GM23248 (cell line): ENCODE results near the gene UBXN1. TPM values are rescaled to one million over a fixed set of nuclear protein-coding genes. Genes with fewer than 3 reads are reported as not detected.
"Not testable (repeated sequence)": the region's sequence is repeated elsewhere in the genome, so short reads cannot be mapped to it uniquely, and the experiment has no call there.

Experiments
- DNase-seq: peaks from one replicate; pipeline ENCODE4 v3.0.0-alpha.2; 2015
- H2AFZ ChIP-seq: fragments of 200-600 bp; sonication (generic); 2 replicates; pipeline ENCODE4 v1.6.1; 2016; ENCODE audit warnings: antibody characterized with exemption
- H3F3A ChIP-seq: fragments of 200-600 bp; sonication (generic); 2 replicates; pipeline ENCODE4 v1.6.1; 2016; ENCODE audit warnings: mild to moderate bottlenecking, antibody characterized with exemption, mixed run types; ENCODE audit not compliant: insufficient read depth
- H3K27ac ChIP-seq: fragments of 200-600 bp; sonication (generic); 2 replicates; pipeline ENCODE4 v1.5.1; 2016; ENCODE audit warnings: mild to moderate bottlenecking
- H3K27me3 ChIP-seq: fragments of 200-600 bp; sonication (generic); replicated peaks from 2 replicates; pipeline ENCODE4 v1.6.1; 2016; ENCODE audit warnings: mild to moderate bottlenecking; ENCODE audit not compliant: insufficient read depth
- H3K36me3 ChIP-seq: fragments of 200-600 bp; sonication (generic); 2 replicates; pipeline ENCODE4 v1.6.1; 2016; ENCODE audit warnings: low read depth, mild to moderate bottlenecking
- H3K4me1 ChIP-seq: fragments of 200-600 bp; sonication (generic); 2 replicates; pipeline ENCODE4 v1.6.1; 2016; ENCODE audit warnings: mild to moderate bottlenecking; ENCODE audit not compliant: insufficient read depth
- H3K4me2 ChIP-seq: fragments of 200-600 bp; sonication (generic); one replicate; pipeline ENCODE4 v1.6.1; 2016; ENCODE audit warnings: mild to moderate bottlenecking; ENCODE audit not compliant: unreplicated experiment
- H3K4me3 ChIP-seq: fragments of 200-600 bp; sonication (generic); 2 replicates; pipeline ENCODE4 v1.5.1; 2016; ENCODE audit warnings: mild to moderate bottlenecking
- H3K79me2 ChIP-seq: fragments of 200-600 bp; sonication (generic); 2 replicates; pipeline ENCODE4 v1.6.1; 2016; ENCODE audit warnings: mild to moderate bottlenecking; ENCODE audit not compliant: insufficient read depth
- H3K9ac ChIP-seq: fragments of 200-600 bp; sonication (generic); 2 replicates; pipeline ENCODE4 v1.6.1; 2016; ENCODE audit warnings: mild to moderate bottlenecking
- H3K9me2 ChIP-seq: fragments of 200-600 bp; sonication (generic); 2 replicates; pipeline ENCODE4 v1.6.1; 2016; ENCODE audit warnings: mixed run types, mild to moderate bottlenecking, moderate library complexity; ENCODE audit not compliant: insufficient read depth
- H3K9me3 ChIP-seq: fragments of 200-600 bp; sonication (generic); one replicate; pipeline ENCODE4 v1.6.1; 2017; ENCODE audit warnings: low read depth
- H4K20me1 ChIP-seq: fragments of 200-600 bp; sonication (generic); 2 replicates; pipeline ENCODE4 v1.6.0; 2016; ENCODE audit not compliant: insufficient read depth
- EZH2 ChIP-seq: fragments of 200-600 bp; sonication (generic); IDR thresholded peaks from 2 replicates; pipeline ENCODE4 v1.6.1; 2018; ENCODE audit warnings: antibody characterized with exemption, mild to moderate bottlenecking; ENCODE audit not compliant: insufficient read depth, poor library complexity, severe bottlenecking
- EZH2phosphoT487 ChIP-seq: fragments of 200-600 bp; sonication (generic); IDR thresholded peaks from 2 replicates; pipeline ENCODE4 v1.6.1; 2018; ENCODE audit warnings: antibody characterized with exemption, moderate library complexity, mild to moderate bottlenecking, low read depth; ENCODE audit not compliant: insufficient read depth
- WGBS, 2 experiments: methylation state at CpG; one replicate each; pipeline ENCODE4 v1.1.6; 2015 to 2017; ENCODE audit warnings: low lambda C conversion rate in 2 of 2, low coverage in 1 of 2; ENCODE audit errors: missing lambda C conversion rate in 2 of 2; 5-methylcytosine and 5-hydroxymethylcytosine counted together
- in situ Hi-C: fragments of 300-500 bp; cut with MboI; formaldehyde crosslinking; loops from 2 replicates; pipeline ENCODE4 v1.15.0; 2020
- polyA plus RNA-seq: library from polyadenylated mRNA; unstranded; fragments of >200 nt; fragmentation: Nextera tagmentation; extraction: Ambion mirVana; gene quantifications from 2 replicates; pipeline ENCODE4 v1.2.1, GENCODE V29; 2016
- total RNA-seq: library from RNA; depleted of rRNA; stranded (reverse); fragments of >200 nt; shearing (Covaris generic); gene quantifications from 2 replicates; pipeline ENCODE4 v1.2.3, GENCODE V29; 2014

UBXN1 gene
- total and polyA plus RNA-seq, 2 experiments from 2014 or later: 85.3 to 135 TPM

DNA sequence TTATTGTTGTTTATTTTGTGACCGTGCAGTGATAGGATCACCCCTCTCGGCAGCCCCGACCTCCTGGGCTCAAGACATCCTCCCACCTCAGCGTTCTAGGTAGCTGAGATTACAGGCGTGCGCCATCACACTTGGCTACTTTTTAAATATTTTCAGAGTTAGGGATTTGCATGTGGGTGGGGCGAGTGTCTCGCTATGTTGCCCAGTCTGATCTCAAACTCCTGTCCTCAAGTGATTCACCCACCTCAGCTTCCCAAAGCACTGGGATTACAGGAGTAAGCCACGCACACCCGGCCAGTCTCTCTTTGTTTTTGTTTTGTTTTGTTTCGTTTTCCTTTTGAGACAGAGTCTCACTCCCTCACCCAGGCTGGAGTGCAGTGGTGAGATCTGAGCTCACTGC lies 24.6 kb downstream of the UBXN1 start:
- Histone ChIP-seq H3K27me3 (no peaks in the 10 kb centered on the region), H3K79me2 (peaks cover 38% of the 10 kb centered on the region), H3K27ac (no peak overlapping the region), H3K36me3 (no peaks in the 10 kb centered on the region), H3K4me2 (no peak overlapping the region), H3K4me3 (no peak overlapping the region), H4K20me1 (no peaks in the 10 kb centered on the region), H3K4me1 (peaks cover 11% of the 10 kb centered on the region), H3K9me2 (no peaks in the 10 kb centered on the region), H2AFZ (0 out of 2 replicates have a peak overlapping the region, but pooled peaks have one; percentile 27), H3K9me3 (no peaks in the 10 kb centered on the region), H3K9ac (no peak overlapping the region), H3F3A (no peaks in the 10 kb centered on the region)
- 97 to 99% methylated on average over 11 of the region's 11 CpGs for WGBS, 2 experiments
- DNase-seq: no peak
- TF ChIP-seq EZH2phosphoT487: no peak
- no peak for TF ChIP-seq EZH2
- in situ Hi-C loops: no loop called here

GRCh38 chr11:62652161-62653006 lies 26.5 kb downstream of the UBXN1 start:
- H3K27me3 ChIP-seq: no peaks in the 10 kb centered on the region
- H3K79me2 ChIP-seq: peaks cover 43% of the 10 kb centered on the region
- peak overlapping the region; percentile 96 for H3K4me2 ChIP-seq
- peak overlapping the region; percentile 91 for H3K9ac ChIP-seq
- H3K27ac ChIP-seq: peak overlapping the region; percentile 86
- no peaks in the 10 kb centered on the region for H3K9me3 ChIP-seq
- in situ Hi-C loops: no loop called here
- DNase-seq: peak; percentile 52
- peaks cover 3% of the 10 kb centered on the region; the same call in 1 of the 2 replicates for H3F3A ChIP-seq
- peaks cover 12% of the 10 kb centered on the region for H3K4me1 ChIP-seq
- TF ChIP-seq EZH2phosphoT487: no peak
- no peak for TF ChIP-seq EZH2
- H4K20me1 ChIP-seq: no peaks in the 10 kb centered on the region
- H3K4me3 ChIP-seq: peak overlapping the region; percentile 92
- 29 to 30% methylated on average over 16 of the region's 16 CpGs for WGBS, 2 experiments
- no peaks in the 10 kb centered on the region for H3K36me3 ChIP-seq
- H3K9me2 ChIP-seq: no peaks in the 10 kb centered on the region
- peak overlapping the region; percentile 100 for H2AFZ ChIP-seq

- 94% methylated on average over 12 of the region's 12 CpGs for WGBS, 2 experiments
- H3K4me2 ChIP-seq, H2AFZ ChIP-seq, H4K20me1 ChIP-seq, H3K4me3 ChIP-seq, H3K9me3 ChIP-seq, DNase-seq, H3K9ac ChIP-seq, H3K27me3 ChIP-seq, in situ Hi-C loops, H3K27ac ChIP-seq, H3K9me2 ChIP-seq, H3K36me3 ChIP-seq: not testable (repeated sequence)
- Histone ChIP-seq H3K4me1 (peaks cover 19% of the 10 kb centered on the region), H3F3A (peaks cover 10% of the 10 kb centered on the region; the same call in 1 of the 2 replicates), H3K79me2 (peaks cover 54% of the 10 kb centered on the region)
Observed at GRCh38 chr11:62650283-62650682, 28.6 kb downstream of the UBXN1 start.

DNA sequence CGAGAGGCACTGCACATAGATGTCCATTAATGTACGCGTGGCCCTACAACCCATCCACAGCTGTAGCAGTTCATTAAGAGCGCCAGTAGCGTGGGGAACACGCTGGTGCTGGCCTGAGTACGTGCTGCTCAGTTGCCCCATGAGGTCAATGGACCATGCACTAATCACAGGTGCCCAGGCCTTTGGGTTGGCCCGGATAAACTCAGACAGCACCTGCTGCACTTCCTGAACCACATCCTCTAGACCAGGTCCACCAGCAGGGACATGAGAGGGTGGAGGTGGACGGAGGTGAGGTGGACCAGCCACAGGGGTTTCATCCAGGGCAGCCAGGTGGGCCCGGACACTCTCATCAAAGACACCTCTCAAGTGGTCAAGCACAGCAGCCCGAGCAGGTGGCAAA lies 29.4 kb downstream of the UBXN1 start:
- Histone ChIP-seq H3F3A (peaks cover 10% of the 10 kb centered on the region; the same call in 1 of the 2 replicates), H4K20me1 (no peaks in the 10 kb centered on the region), H2AFZ (no peak overlapping the region), H3K9me2 (no peaks in the 10 kb centered on the region), H3K4me1 (peaks cover 25% of the 10 kb centered on the region), H3K9ac (no peak overlapping the region), H3K27ac (no peak overlapping the region), H3K4me2 (no peak overlapping the region), H3K27me3 (no peaks in the 10 kb centered on the region), H3K36me3 (no peaks in the 10 kb centered on the region; the same call in 1 of the 2 replicates), H3K9me3 (no peaks in the 10 kb centered on the region), H3K79me2 (peaks cover 62% of the 10 kb centered on the region), H3K4me3 (no peak overlapping the region)
- 89 to 90% methylated on average over 11 of the region's 11 CpGs for WGBS, 2 experiments
- DNase-seq: no peak
- no peak for TF ChIP-seq EZH2
- TF ChIP-seq EZH2phosphoT487: no peak
- in situ Hi-C loops: no loop called here
